ENCODE results near the gene CEMP1.

The CEMP1 gene

DNA sequence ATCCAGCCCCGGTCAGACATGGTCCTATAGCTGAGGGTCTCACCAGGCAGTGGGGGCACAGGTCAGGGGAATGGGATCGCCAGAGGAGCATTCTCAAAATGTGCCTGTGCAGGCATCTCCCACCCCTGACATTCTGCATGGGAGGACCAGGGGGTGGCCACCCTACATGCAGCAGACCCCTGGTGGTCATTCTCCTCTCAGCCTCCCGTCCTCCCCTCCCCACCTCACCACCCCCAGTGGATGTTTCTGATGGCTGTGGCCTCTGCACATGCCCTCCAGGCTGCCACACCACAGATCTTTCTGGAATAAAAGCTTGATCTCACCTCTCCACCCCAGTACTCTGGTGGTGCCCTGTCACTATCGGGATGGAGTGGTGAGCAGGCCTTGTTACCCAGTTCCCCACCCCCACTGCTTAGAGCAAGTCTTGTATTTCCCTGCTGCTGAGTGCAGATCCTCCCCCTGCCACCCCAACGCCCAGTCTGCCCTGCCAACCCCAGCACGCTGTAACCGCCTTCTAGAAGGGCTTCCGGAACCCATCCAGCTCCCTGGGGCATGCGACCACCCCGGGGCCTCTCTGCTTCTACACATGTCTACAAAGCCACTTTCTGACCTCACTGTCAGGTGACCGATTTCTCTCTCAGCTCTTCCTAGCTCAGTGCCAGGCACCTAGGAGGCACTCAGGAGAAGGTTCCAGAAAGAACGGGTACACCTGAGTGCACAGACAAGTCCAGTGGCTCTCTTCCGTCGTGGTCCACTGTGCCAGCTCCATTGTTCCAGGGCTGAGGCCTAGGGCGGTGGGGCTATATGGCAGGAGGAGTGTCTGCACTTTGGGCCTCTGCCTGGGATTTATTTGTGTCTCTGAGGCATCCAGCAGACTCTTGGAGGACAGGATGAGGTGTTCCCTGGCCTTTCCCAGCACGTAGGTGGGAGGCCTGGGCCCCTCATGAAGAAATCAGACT, 47.0 kb downstream of the CEMP1 start:
- DNase-seq, result no peak

DNA sequence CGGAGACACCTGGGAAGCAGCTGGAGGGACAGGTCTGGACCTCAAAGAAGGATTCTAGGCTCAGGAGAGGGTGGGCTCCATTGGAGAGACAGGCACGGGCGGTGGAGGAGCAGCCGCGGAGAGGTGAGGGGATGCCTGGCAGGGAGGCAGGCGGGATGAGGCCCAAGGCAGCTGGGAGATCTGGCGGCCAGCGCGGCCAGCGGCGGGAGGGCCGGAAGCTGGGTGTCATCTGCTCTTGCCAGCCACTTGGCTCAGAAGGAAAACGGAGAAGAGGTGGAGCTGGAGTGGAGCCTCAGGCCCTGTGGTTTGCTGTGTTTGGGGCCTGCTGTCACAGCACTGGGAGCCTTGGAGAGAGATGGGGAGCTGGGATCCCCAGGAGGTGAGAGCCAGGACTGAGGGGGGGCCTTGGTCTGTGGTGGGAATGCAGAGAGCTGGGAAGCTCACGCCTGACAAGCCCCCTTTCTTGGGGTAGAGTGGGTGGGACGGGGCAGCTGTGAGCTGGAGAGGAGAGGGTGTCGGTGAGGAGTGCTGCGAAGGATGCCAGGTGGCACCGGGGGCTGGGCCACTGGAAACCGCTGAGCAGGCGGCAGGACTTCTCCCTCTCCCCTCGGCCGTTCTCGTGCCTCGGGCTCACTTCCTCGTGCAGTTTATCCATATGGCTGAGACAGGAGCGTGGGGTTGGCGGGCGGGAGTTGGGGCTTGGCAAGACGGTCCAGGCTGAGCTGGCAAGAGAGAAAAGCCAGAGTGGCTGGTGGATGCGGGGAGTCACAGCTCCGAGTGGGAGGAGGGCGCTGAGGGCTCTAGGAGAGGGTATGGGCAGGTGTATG, 48.3 kb downstream of the CEMP1 start:
- no peak for DNase-seq

DNA sequence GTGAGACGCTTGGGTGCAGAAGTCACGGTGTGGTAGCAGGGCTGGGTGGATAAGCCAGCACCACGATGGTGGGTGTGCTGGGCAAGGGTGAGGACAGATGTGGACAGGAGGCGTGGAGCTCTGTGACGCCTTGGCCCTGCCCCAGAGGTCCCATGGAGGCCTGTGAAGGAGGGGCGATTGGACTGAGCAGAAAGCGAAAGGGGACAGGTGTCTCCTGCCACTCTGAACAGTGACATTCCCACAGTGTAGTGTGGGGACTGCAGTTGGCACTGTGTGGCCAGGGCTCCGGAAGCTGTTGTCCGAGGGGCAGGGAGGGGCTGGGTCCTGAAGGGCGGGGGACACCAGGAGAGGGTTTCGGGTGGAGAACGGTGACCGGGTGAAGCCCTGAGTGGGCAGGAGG, 49.0 kb downstream of the CEMP1 start:
- DNase-seq, result no peak

DNA sequence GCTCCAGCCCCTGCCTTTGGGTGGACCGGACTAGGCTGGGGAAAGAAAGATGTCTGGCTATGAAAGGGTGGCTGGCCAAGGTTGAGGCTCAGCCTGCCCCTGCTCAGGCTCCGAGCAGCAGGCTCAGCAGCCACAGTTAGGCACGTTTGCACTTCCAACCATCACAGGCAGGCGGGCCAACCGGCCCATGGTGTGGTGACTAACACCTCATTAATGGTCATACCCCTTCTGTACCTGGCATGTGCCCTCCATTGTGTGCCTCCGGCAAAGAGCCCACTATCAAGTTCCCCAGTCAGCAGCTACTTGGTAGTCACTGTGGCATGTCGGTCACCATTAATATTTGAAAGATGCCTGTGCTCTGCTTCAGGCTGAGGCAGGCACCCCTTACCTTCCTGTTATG, 49.5 kb downstream of the CEMP1 start:
- no peak for DNase-seq

DNA sequence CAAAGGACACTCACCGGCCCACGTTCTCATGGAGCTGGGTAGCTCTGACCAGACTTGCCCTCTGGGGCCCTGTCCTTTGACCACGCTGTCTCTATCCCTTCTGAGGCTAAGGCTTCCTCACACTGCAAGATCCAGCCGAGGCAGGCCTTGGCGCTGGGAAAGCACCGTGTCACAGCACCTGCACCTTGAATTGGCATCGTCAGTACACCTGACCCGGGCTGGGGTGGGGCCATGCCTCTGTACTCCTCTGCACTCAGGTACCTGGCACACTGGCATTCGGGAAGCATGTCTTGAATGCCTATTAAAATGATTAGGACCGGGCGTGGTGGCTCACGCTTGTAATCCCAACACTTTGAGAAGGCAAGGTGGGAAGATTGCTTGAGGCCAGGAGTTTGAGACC, 50.3 kb downstream of the CEMP1 start:
- DNase-seq, result no peak

Measured in CD4-positive, alpha-beta T cell treated with Interleukin-17A for 1 hour (primary cell).